Activated CD4-positive, alpha-beta T cell treated with anti-CD3 and anti-CD28 coated beads for 36 hours (primary cell): Measurements from ENCODE around the gene ZFP36L2. TPM values are rescaled to one million over a fixed set of nuclear protein-coding genes. Genes with fewer than 3 reads are reported as not detected.
A peak's percentile ranks its signal among the peaks of the same experiment; 100 is the strongest.
"Not testable (repeated sequence)": the region's sequence is repeated elsewhere in the genome, so short reads cannot be mapped to it uniquely, and the experiment has no call there.

ENCODE experiments used
- ATAC-seq: fragments of 200-7000 bp; cut with Tn5 transposase; one replicate; pipeline ENCODE4 v1.10.0; 2021; ENCODE audit warnings: mild to moderate bottlenecking, moderate library complexity
- CTCF ChIA-PET: fragments of 350-600 bp; sonication (Branson Sonifier 250); formaldehyde crosslinking; loops from one replicate; lab custom pipeline; 2021; ENCODE audit warnings: antibody characterized with exemption; lab: Charles Lee
- POLR2A ChIA-PET: fragments of 350-600 bp; sonication (Branson Sonifier 250); formaldehyde crosslinking; loops from one replicate; lab custom pipeline; 2021; ENCODE audit warnings: antibody characterized with exemption, inconsistent platforms; lab: Charles Lee
- DNase-seq: peaks from one replicate; pipeline ENCODE4 v3.0.0-alpha.2; 2020
- H3K27ac Mint-ChIP-seq: one replicate; pipeline ENCODE4 v1.8.0; 2021; ENCODE audit warnings: mixed read lengths
- H3K27me3 Mint-ChIP-seq: one replicate; pipeline ENCODE4 v1.8.0; 2021; ENCODE audit warnings: mixed read lengths
- H3K36me3 Mint-ChIP-seq: one replicate; pipeline ENCODE4 v1.8.0; 2021; ENCODE audit warnings: low read depth, mixed read lengths
- H3K4me1 Mint-ChIP-seq: one replicate; pipeline ENCODE4 v1.8.0; 2021; ENCODE audit warnings: mixed read lengths
- H3K4me3 Mint-ChIP-seq: one replicate; pipeline ENCODE4 v1.8.0; 2021; ENCODE audit warnings: mild to moderate bottlenecking, moderate library complexity, mixed read lengths
- H3K9me3 Mint-ChIP-seq: one replicate; pipeline ENCODE4 v1.8.0; 2021; ENCODE audit warnings: low read depth, mixed read lengths
- intact Hi-C, 2 experiments: fragments of 100-400 bp; cut with DNase I in 1 of 2; cut with micrococcal nuclease in 1 of 2; formaldehyde crosslinking; loops; one replicate each; pipeline versions ENCODE4 v1.14.2 to v1.15.1; 2022 to 2024; cut with DNase I, micrococcal nuclease
- total RNA-seq, 2 experiments: library from RNA; stranded (reverse); gene quantifications; one replicate each; pipeline ENCODE4 v1.2.3, GENCODE V29; 2021

The ZFP36L2 gene
- total RNA-seq, 2 experiments from 2014 or later = 74.4 to 77.7 TPM

DNA sequence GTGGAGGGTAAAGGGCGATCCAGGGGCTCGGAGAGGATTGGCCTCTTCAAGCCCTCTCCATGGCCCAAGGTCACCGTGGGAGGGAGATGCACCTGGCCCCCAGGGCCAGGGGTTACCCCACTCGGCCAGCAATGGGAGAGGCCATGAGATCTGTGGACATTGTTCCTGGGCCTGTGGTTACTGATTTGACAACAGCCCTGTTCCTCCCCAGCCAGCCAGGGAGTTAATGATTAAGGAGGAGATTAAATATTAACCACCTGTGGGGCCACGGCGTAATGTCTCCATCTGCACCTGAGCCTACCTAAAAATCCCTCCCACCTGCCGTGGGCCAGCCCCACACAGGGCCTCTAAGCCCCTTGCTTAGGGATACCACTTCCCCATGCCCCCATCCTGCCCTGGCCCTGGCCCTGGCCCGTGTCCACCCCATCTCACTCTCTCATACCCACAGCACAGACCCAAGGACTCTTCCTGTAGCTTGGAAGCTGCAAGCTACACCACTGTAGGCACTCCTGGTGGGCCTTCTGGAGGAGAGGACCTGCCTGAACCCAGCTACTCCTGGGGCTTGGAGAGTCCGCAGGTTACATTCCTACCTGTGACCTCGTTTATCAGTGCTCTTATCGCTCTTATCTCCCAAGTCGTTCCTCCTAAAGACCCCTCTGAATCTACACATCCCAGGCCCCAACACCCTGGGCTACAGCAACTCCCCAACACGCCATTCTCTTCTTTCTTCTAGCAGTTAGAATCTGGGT, 32.1 kb downstream of the ZFP36L2 start:
- CTCF ChIA-PET = interaction anchor here (0.5 to 6.6 kb wide), 11 partner anchors 8 to 1168 kb away, joined by 3 to 62 read pairs (median 4); partner anchors contain the start of genes CAMKMT and ZFP36L2
- intact Hi-C loops = loop anchor here in 1 of 2 experiments (1.0 to 2.0 kb wide), 2 partner anchors 26 to 57 kb away; no protein-coding TSS in a partner anchor

DNA sequence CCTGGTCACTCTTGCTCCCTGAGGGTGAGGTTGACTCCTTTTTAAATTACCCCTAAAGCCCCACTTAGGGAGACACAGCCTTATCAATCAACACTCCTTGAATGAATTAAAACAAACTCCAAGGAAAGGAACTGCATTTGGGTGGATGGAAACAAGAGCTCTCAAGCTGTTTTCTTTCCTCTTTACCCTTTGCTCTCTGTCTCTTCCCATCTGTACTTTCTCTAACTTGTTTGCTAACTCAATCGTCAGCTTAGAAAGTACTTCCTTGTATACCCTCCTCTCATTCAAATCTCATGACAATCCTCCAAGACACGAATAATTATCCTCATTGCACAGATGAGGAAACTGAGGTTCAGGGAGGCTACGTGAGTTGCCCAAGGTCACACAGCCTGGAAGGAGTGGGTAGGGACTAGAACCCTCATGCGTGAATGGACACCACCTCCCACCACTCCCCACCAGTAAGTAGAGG, 32.7 kb downstream of the ZFP36L2 start:
- ChIA-PET POLR2A (interaction anchor here (1.4 to 2.2 kb wide), 2 partner anchors 19 to 63 kb away, joined by 4 to 17 read pairs; no protein-coding TSS in a partner anchor), CTCF (interaction anchor here (1.0 to 6.6 kb wide), 5 partner anchors 14 to 66 kb away, joined by 4 to 62 read pairs (median 26); no protein-coding TSS in a partner anchor)
- intact Hi-C loops = loop anchor here in 1 of 2 experiments (1.0 to 2.0 kb wide), 2 partner anchors 27 to 57 kb away; no protein-coding TSS in a partner anchor
- Mint-ChIP-seq H3K27me3 (no peaks in the 10 kb centered on the region), H3K4me3 (peak overlapping the region; percentile 75), H3K36me3 (peaks cover 3% of the 10 kb centered on the region), H3K9me3 (no peaks in the 10 kb centered on the region), H3K27ac (peak overlapping the region; percentile 95), H3K4me1 (peaks cover 60% of the 10 kb centered on the region)
- no peak for ATAC-seq
- no peak for DNase-seq

More for the DNA sequence above, 32.1 kb downstream of the ZFP36L2 start:
- Mint-ChIP-seq H3K4me3 (peak overlapping the region; percentile 75), H3K4me1 (peaks cover 57% of the 10 kb centered on the region), H3K36me3 (peaks cover 3% of the 10 kb centered on the region), H3K27me3 (no peaks in the 10 kb centered on the region), H3K9me3 (no peaks in the 10 kb centered on the region), H3K27ac (peak overlapping the region; percentile 95)
- POLR2A ChIA-PET = interaction anchor here (0.8 to 2.2 kb wide), 7 partner anchors 19 to 64 kb away, joined by 3 to 17 read pairs (median 5); partner anchors contain the start of gene ZFP36L2
- DNase-seq = no peak
- ATAC-seq = no peak

DNA sequence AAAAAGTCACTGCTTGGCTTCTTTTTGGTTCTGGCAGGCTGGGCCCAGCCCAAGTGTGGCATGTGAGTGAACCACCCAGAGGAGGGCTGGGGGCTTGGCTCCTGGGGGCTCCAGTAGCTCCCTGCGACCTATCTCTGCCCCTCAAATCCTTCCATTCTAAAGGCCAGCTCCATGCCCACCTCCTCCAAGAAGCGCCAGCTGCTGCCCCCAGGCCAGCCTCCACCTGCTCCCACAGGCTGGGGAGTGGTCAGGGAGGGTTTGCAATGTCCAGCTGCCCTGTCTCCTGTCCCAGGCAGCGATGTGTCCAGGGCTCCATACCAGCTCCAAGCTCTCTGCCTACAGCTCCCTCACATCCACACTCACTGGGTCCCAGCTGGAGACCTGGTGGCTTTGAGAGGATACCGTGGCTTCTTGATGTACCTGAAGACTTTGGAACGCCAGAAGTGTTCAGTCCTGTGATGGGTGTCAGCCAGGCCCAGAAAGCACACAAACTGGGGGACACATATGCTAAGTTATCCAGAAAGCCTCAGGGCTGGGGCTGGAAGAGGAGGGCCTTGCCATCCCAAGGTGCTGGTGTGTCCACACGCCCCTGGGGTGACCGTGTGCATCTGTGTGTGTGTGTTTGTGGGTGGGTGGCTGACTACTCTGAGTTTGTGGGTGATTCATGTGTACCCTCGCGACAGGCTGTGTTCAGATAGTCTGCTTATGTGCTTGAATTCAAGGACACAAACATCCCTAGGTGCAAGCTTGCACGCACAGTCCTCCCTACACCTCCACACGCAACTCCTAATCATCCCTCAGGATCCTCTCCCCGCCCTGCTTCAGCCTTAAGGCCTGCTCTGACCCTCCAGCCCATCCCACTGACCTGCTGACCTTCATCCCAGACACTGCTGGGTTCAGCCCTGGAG, 33.4 kb downstream of the ZFP36L2 start:
- intact Hi-C loops = no loop called here
- H3K27ac Mint-ChIP-seq = peak overlapping the region; percentile 95
- ATAC-seq (no peak), DNase-seq (no peak)
- CTCF ChIA-PET = interaction anchor here (0.8 to 6.6 kb wide), 11 partner anchors 13 to 66 kb away, joined by 3 to 62 read pairs (median 7); no protein-coding TSS in a partner anchor
- H3K4me3 Mint-ChIP-seq = peak overlapping the region; percentile 75
- no peaks in the 10 kb centered on the region for H3K27me3 Mint-ChIP-seq
- H3K4me1 Mint-ChIP-seq = peaks cover 60% of the 10 kb centered on the region
- peaks cover 3% of the 10 kb centered on the region for H3K36me3 Mint-ChIP-seq
- no peaks in the 10 kb centered on the region for H3K9me3 Mint-ChIP-seq
- POLR2A ChIA-PET = interaction anchor here (0.6 kb wide), 1 partner anchor 42 kb away, joined by 6 read pairs; no protein-coding TSS in a partner anchor

DNA sequence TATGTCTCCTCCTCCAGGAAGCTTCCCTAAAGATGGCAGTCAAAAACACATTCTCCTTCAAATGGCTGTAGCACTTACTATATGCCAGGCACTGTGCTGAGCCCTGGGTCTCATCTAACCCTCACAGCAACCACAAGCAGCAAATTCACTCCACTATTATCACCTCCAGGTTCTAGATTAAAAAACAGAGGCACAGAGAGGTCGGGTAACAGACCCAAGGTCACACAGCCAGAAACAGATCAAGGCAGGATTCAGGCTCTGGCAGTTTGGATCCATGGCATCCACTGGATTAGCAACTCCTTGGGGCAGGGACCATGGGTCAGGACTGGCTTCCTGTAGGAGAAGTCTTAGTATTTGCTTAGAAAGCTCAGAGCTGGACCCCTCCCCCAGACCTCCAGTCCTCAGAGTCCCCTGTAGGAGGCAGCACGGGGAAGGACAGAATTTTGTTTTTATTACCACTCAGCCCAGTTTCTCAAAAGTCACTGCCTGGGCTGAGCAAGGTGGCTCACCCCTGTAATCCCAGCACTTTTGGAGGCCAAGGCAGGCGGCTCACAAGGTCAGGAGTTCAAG, 34.4 kb downstream of the ZFP36L2 start:
- Mint-ChIP-seq H3K9me3 (no peaks in the 10 kb centered on the region), H3K27ac (peak overlapping the region; percentile 7), H3K27me3 (no peaks in the 10 kb centered on the region), H3K4me3 (no peak overlapping the region), H3K4me1 (peaks cover 64% of the 10 kb centered on the region), H3K36me3 (peaks cover 3% of the 10 kb centered on the region)
- intact Hi-C loops = no loop called here
- DNase-seq = peak; percentile 71
- ATAC-seq = no peak
- POLR2A ChIA-PET = interaction anchor here (0.6 kb wide), 1 partner anchor 41 kb away, joined by 6 read pairs; no protein-coding TSS in a partner anchor
- CTCF ChIA-PET = interaction anchor here (0.6 to 6.6 kb wide), 12 partner anchors 12 to 95 kb away, joined by 3 to 62 read pairs (median 6); no protein-coding TSS in a partner anchor

DNA sequence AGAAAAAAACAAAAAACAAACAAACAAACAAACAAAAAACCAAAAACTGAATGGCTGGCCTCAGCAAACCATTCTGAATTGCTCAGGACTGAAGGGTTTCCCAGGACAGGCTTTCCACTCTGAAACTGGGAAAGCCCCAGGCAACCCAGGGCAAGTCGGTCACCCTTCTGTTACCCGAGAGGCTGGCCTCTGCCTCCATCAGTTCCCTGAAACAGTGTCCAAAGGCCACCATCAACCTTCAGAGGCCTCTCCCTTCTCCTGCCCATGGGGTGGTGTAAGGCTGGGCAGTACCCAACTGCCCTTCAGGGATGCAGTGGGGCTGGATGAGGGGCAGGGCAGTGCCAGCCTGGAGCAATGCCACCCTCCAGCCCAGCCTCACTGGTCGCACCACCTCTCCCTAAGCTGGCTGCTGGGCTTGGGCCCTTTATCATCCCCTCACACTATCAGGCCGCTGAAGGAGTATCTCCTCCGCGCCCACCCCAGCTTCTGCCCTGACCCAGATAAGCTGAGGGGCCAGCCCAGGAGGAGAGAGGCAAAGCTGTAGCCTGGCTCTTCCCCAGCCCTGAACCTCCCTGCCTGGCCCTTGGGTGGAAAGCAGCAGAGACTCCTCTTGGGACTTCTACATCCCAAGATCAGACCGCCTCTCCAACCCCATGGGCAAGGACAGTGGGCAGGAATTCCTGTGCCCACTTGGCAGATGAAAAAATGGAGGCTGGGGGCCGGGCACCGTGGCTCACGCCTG, 35.9 kb downstream of the ZFP36L2 start:
- ChIA-PET POLR2A (no interaction called here), CTCF (interaction anchor here (5.5 to 6.6 kb wide), 2 partner anchors 11 to 19 kb away, joined by 30 to 62 read pairs; no protein-coding TSS in a partner anchor)
- no peak for DNase-seq
- Mint-ChIP-seq H3K4me3 (no peak overlapping the region), H3K27me3 (no peaks in the 10 kb centered on the region), H3K9me3 (no peaks in the 10 kb centered on the region), H3K4me1 (peaks cover 66% of the 10 kb centered on the region), H3K36me3 (no peaks in the 10 kb centered on the region), H3K27ac (no peak overlapping the region)
- ATAC-seq = no peak
- intact Hi-C loops = no loop called here

DNA sequence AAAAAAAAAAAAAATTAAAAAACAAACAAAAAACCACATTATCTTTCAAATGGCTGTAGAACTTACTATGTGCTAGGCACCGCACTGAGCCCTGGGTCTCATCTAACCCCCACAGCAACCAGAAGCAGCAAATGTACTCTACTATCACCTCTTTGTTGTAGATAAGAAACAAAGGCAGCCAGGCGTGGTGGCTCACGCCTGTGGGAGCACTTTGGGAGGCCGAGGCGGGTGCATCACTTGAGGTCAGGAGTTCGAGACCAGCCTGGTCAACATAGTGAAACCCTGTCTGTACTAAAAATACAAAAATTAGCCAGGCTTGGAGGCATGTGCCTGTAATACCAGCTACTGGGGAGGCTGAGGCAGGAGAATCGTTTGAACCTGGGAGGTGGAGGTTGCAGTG, 36.5 kb downstream of the ZFP36L2 start:
- DNase-seq, H3K27ac Mint-ChIP-seq, intact Hi-C loops, ATAC-seq, H3K27me3 Mint-ChIP-seq, POLR2A ChIA-PET, H3K36me3 Mint-ChIP-seq, H3K9me3 Mint-ChIP-seq, H3K4me3 Mint-ChIP-seq: not testable (repeated sequence)
- H3K4me1 Mint-ChIP-seq = peaks cover 69% of the 10 kb centered on the region
- CTCF ChIA-PET = interaction anchor here (5.5 kb wide), 1 partner anchor 10 kb away, joined by 30 read pairs; no protein-coding TSS in a partner anchor

DNA sequence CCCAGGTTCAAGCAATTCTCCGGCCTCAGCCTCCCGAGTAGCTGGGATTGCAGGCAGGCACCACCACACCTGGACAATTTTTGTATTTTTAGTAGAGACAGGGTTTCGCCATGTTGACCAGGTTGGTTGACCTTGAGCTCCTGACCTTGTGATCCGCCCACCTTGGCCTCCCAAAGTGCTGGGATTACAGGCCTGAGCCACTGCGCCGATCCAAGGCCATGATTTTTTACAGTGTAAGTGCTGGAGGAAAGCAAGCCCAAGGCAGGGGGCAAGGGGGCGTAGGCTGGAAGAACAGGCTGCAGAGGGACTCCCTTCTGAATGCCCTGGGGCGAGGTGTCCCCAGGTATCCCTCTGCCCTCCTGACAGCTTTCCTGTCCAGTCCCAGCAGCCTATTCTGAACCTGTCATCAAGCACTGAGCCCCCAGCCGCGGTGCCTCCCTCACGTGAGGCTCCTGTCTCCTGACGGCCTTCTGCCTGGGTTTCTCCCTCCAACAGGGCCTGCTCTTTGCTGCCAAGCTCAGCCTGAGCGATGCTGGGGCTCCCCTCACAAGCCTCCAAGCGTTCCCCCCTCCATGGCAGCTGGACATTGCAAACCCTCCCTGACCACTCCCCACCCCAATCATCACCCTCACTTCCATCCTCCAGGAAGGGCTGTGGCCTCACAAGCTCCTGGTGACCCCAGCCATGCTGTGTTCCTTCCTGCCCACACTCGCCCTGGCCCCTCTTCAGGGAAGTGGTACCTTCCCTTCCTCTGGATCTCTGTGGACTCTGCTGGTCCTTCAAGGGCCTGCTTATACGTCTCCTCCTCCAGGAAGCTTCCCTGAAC, 37.6 kb downstream of the ZFP36L2 start:
- no peak overlapping the region for H3K27ac Mint-ChIP-seq
- POLR2A ChIA-PET = interaction anchor here (0.7 kb wide), 1 partner anchor 1035 kb away, joined by 5 read pairs; no protein-coding TSS in a partner anchor
- H3K4me1 Mint-ChIP-seq = peaks cover 69% of the 10 kb centered on the region
- H3K9me3 Mint-ChIP-seq = no peaks in the 10 kb centered on the region
- DNase-seq = no peak
- H3K4me3 Mint-ChIP-seq = no peak overlapping the region
- ATAC-seq = no peak
- H3K36me3 Mint-ChIP-seq = no peaks in the 10 kb centered on the region
- H3K27me3 Mint-ChIP-seq = no peaks in the 10 kb centered on the region
- CTCF ChIA-PET = interaction anchor here (0.7 to 1.2 kb wide), 6 partner anchors 9 to 94 kb away, joined by 3 to 4 read pairs (median 3); no protein-coding TSS in a partner anchor
- intact Hi-C loops = no loop called here

DNA sequence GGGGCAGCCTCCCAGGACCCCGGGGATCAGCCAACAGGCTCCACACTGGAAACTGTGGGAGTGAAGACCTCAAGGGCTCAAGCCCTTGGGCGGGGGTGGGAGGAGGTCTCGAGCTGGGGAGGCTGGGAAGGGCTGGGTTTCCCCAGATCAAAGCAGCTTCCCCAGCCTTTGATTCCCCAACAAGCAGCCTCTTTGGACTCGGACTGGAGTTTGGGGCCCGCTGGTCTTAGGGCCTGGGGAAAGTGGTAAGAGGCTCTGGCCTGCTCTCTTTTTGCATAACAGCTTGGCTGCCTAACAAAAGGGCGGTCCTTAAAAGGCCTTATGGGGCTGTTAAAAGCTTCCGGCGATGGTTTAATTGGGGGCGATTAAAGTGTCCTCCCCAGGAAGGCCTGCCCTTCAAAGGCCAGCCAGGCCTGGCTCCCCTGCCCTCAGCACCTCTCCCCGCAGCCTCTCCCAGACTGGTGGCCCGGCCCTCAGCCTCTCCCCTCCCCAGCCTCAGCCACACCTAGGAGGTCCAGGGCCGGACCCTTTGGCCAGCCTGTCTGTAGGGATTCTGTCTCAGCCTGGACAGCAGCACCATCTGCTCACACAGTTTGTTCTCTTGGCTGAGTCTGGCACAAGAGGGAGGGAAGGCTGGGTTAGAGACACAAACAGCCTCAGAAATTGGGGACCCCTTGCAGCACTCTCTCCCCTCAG, 39.6 kb downstream of the ZFP36L2 start:
- H3K36me3 Mint-ChIP-seq = no peaks in the 10 kb centered on the region
- CTCF ChIA-PET = no interaction called here
- POLR2A ChIA-PET = no interaction called here
- H3K27me3 Mint-ChIP-seq = no peaks in the 10 kb centered on the region
- peaks cover 53% of the 10 kb centered on the region for H3K4me1 Mint-ChIP-seq
- H3K9me3 Mint-ChIP-seq = no peaks in the 10 kb centered on the region
- H3K4me3 Mint-ChIP-seq = no peak overlapping the region
- no peak overlapping the region for H3K27ac Mint-ChIP-seq
- intact Hi-C loops = no loop called here
- DNase-seq (no peak), ATAC-seq (no peak)

DNA sequence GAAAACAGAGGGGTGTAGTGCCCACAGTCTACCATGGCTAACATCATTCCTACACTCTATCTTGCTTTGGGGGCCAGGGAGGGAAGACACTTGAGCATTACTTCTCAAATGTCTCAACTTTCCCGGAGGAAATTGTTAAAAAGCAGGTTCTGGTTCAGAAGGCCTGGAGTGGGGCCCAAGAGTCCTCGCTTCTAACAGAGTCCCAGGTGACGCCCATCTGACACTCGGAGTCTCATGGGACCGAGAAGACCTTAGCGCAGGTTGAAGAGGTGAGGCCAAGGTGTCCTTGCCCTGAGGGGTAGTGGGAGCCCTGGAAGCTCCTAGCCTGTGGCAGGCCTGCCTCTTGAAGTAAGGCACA, 40.1 kb downstream of the ZFP36L2 start:
- Mint-ChIP-seq H3K4me1 (peaks cover 52% of the 10 kb centered on the region), H3K36me3 (no peaks in the 10 kb centered on the region), H3K9me3 (no peaks in the 10 kb centered on the region), H3K4me3 (no peak overlapping the region), H3K27me3 (no peaks in the 10 kb centered on the region), H3K27ac (peak overlapping the region; percentile 93)
- ChIA-PET CTCF (interaction anchor here (0.7 to 1.0 kb wide), 2 partner anchors 8 to 36 kb away, joined by 3 read pairs; no protein-coding TSS in a partner anchor), POLR2A (interaction anchor here (0.7 kb wide), 1 partner anchor 55 kb away, joined by 3 read pairs; no protein-coding TSS in a partner anchor)
- DNase-seq (no peak), ATAC-seq (no peak)
- intact Hi-C loops = no loop called here
